H9 (cell line): ENCODE data around the gene NPIPA3. TPM values are rescaled to one million over a fixed set of nuclear protein-coding genes. Genes with fewer than 3 reads are reported as not detected.
"Not testable (repeated sequence)": the region's sequence is repeated elsewhere in the genome, so short reads cannot be mapped to it uniquely, and the experiment has no call there.

Source experiments
- DNase-seq: peaks from one replicate; pipeline ENCODE4 v3.0.0-alpha.2; 2017
- H2AFZ ChIP-seq: one replicate; pipeline ENCODE4 v1.6.1; 2013; ENCODE audit warnings: mild to moderate bottlenecking, low read length, control low read depth, moderate library complexity
- H2AK5ac ChIP-seq: 2 replicates; pipeline ENCODE4 v1.6.1; 2013; ENCODE audit warnings: low read length, control low read depth, mixed read lengths; ENCODE audit not compliant: insufficient read length
- H2BK120ac ChIP-seq: one replicate; pipeline ENCODE4 v1.6.1; 2013; ENCODE audit warnings: low read depth, mild to moderate bottlenecking, low read length, control low read depth, inconsistent platforms; ENCODE audit not compliant: poor library complexity, severe bottlenecking
- H2BK12ac ChIP-seq: 2 replicates; pipeline ENCODE4 v1.6.1; 2013; ENCODE audit warnings: low read length, control low read depth, mixed read lengths, low read depth; ENCODE audit not compliant: insufficient read length
- H2BK15ac ChIP-seq: 2 replicates; pipeline ENCODE4 v1.6.1; 2013; ENCODE audit warnings: low read depth, low read length, control low read depth
- H2BK20ac ChIP-seq: one replicate; pipeline ENCODE4 v1.6.1; 2013; ENCODE audit warnings: low read depth, mild to moderate bottlenecking, low read length, control low read depth, inconsistent platforms; ENCODE audit not compliant: poor library complexity, severe bottlenecking
- H2BK5ac ChIP-seq: 2 replicates; pipeline ENCODE4 v1.6.1; 2013; ENCODE audit warnings: low read length, control low read depth, mixed read lengths; ENCODE audit not compliant: insufficient read length
- H3K14ac ChIP-seq: 2 replicates; pipeline ENCODE4 v1.6.1; 2013; ENCODE audit warnings: low read length, control low read depth; ENCODE audit not compliant: insufficient read depth
- H3K18ac ChIP-seq: 2 replicates; pipeline ENCODE4 v1.6.1; 2013; ENCODE audit warnings: low read depth, mild to moderate bottlenecking, mixed read lengths, low read length, control low read depth; ENCODE audit not compliant: insufficient read length
- H3K23ac ChIP-seq: 2 replicates; pipeline ENCODE4 v1.6.1; 2013; ENCODE audit warnings: low read length, control low read depth, mixed read lengths, low read depth; ENCODE audit not compliant: insufficient read length
- H3K23me2 ChIP-seq: 2 replicates; pipeline ENCODE4 v1.6.1; 2013; ENCODE audit warnings: low read depth, mild to moderate bottlenecking, mixed read lengths, low read length, control low read depth; ENCODE audit not compliant: insufficient read length, poor library complexity, severe bottlenecking
- H3K27ac ChIP-seq: 2 replicates; pipeline ENCODE4 v1.5.1; 2013; ENCODE audit warnings: low read length, control low read depth, mixed read lengths, low read depth; ENCODE audit not compliant: insufficient read length
- H3K27me3 ChIP-seq: 2 replicates; pipeline ENCODE4 v1.6.1; 2013; ENCODE audit warnings: low read length, control low read depth, inconsistent platforms; ENCODE audit not compliant: insufficient read depth
- H3K4ac ChIP-seq: 2 replicates; pipeline ENCODE4 v1.6.1; 2013; ENCODE audit warnings: low read depth, mild to moderate bottlenecking, control low read depth, inconsistent platforms, low read length, moderate library complexity
- H3K4me1 ChIP-seq: 2 replicates; pipeline ENCODE4 v1.6.1; 2013; ENCODE audit warnings: low read length, control low read depth, inconsistent platforms; ENCODE audit not compliant: insufficient read depth
- H3K4me2 ChIP-seq: 2 replicates; pipeline ENCODE4 v1.6.1; 2013; ENCODE audit warnings: low read length, control low read depth, mixed read lengths; ENCODE audit not compliant: insufficient read length, insufficient read depth
- H3K56ac ChIP-seq: 2 replicates; pipeline ENCODE4 v1.6.1; 2013; ENCODE audit warnings: low read depth, mild to moderate bottlenecking, mixed read lengths, low read length, control low read depth; ENCODE audit not compliant: insufficient read length
- H3K79me1 ChIP-seq: 2 replicates; pipeline ENCODE4 v1.6.1; 2013; ENCODE audit warnings: low read depth, mild to moderate bottlenecking, moderate library complexity, low read length, control low read depth, inconsistent platforms; ENCODE audit not compliant: insufficient read depth, poor library complexity, severe bottlenecking
- H3K79me2 ChIP-seq: 2 replicates; pipeline ENCODE4 v1.6.1; 2013; ENCODE audit warnings: low read length, control low read depth, inconsistent platforms; ENCODE audit not compliant: insufficient read depth
- H3K9ac ChIP-seq: 2 replicates; pipeline ENCODE4 v1.6.1; 2013; ENCODE audit warnings: low read length, control low read depth, mixed read lengths; ENCODE audit not compliant: insufficient read length; ENCODE audit errors: extremely low read depth
- H3K9me3 ChIP-seq: one replicate; pipeline ENCODE4 v1.6.1; 2013; ENCODE audit warnings: low read depth, low read length, inconsistent platforms; ENCODE audit not compliant: control insufficient read depth
- H3T11ph ChIP-seq: one replicate; pipeline ENCODE4 v1.6.1; 2013; ENCODE audit warnings: mild to moderate bottlenecking, low read length, control low read depth, inconsistent platforms
- H4K20me1 ChIP-seq: one replicate; pipeline ENCODE4 v1.6.1; 2013; ENCODE audit not compliant: control insufficient read depth, insufficient read length, insufficient read depth
- H4K5ac ChIP-seq: 2 replicates; pipeline ENCODE4 v1.6.1; 2013; ENCODE audit warnings: low read depth, mild to moderate bottlenecking, mixed read lengths, low read length, control low read depth; ENCODE audit not compliant: insufficient read length
- H4K8ac ChIP-seq: replicated peaks from 2 replicates; pipeline ENCODE4 v1.6.1; 2013; ENCODE audit warnings: low read length, control low read depth, mixed read lengths, low read depth; ENCODE audit not compliant: insufficient read length
- H4K91ac ChIP-seq: 2 replicates; pipeline ENCODE4 v1.6.1; 2013; ENCODE audit warnings: low read depth, mild to moderate bottlenecking, moderate library complexity, mixed read lengths, low read length, control low read depth; ENCODE audit not compliant: insufficient read length
- H3K27ac Mint-ChIP-seq, 3 experiments: 2 replicates in 2 of 3; 3 replicates in 1 of 3; pipeline ENCODE4 v1.8.0; 2020 to 2021; ENCODE audit warnings: mixed read lengths in 3 of 3, mild to moderate bottlenecking in 1 of 3, moderate library complexity in 1 of 3
- H3K27me3 Mint-ChIP-seq: 2 replicates; pipeline ENCODE4 v1.8.0; 2021; ENCODE audit warnings: low read depth, mild to moderate bottlenecking, moderate library complexity, mixed read lengths
- H3K36me3 Mint-ChIP-seq, 3 experiments: 2 replicates in 2 of 3; 3 replicates in 1 of 3; pipeline ENCODE4 v1.8.0; 2020 to 2021; ENCODE audit warnings: low read depth in 3 of 3, mixed read lengths in 3 of 3; ENCODE audit not compliant: insufficient read depth in 1 of 3
- H3K4me1 Mint-ChIP-seq, 2 experiments: 2 replicates each; pipeline ENCODE4 v1.8.0; 2020; ENCODE audit warnings: mixed read lengths in 2 of 2
- H3K4me3 Mint-ChIP-seq, 2 experiments: 2 replicates in 1 of 2; 3 replicates in 1 of 2; pipeline ENCODE4 v1.8.0; 2020 to 2021; ENCODE audit warnings: mild to moderate bottlenecking in 2 of 2, mixed read lengths in 2 of 2, moderate library complexity in 1 of 2
- H3K9me3 Mint-ChIP-seq, 2 experiments: 2 replicates in 1 of 2; 3 replicates in 1 of 2; pipeline ENCODE4 v1.8.0; 2020; ENCODE audit warnings: mild to moderate bottlenecking in 2 of 2, mixed read lengths in 2 of 2, moderate library complexity in 1 of 2
- WGBS: extraction: QIAGEN DNeasy Blood & Tissue Kit; methylation state at CpG from one replicate; pipeline ENCODE4 v1.1.7; 2013; ENCODE audit warnings: missing lambda C conversion rate, low lambda C conversion rate, mixed read lengths; ENCODE audit not compliant: insufficient read length; ENCODE audit errors: extremely low coverage; 5-methylcytosine and 5-hydroxymethylcytosine counted together
- total RNA-seq: library from RNA; stranded (reverse); gene quantifications from 2 replicates; pipeline ENCODE4 v1.2.1, GENCODE V29; 2021

Gene NPIPA3
- total RNA-seq, 1 experiment from 2014 or later = 1.3 TPM

- not testable (repeated sequence) for H3K56ac ChIP-seq, H3K79me1 ChIP-seq, H3K27me3 Mint-ChIP-seq, H3K79me2 ChIP-seq, H2BK20ac ChIP-seq, H3K4me2 ChIP-seq, H4K8ac ChIP-seq, H3T11ph ChIP-seq, H3K14ac ChIP-seq, H3K9me3 ChIP-seq, H3K23me2 ChIP-seq, DNase-seq, H4K20me1 ChIP-seq, H2BK15ac ChIP-seq, H2BK12ac ChIP-seq, H3K4me1 ChIP-seq, H4K5ac ChIP-seq, H4K91ac ChIP-seq, H3K9ac ChIP-seq, H3K4ac ChIP-seq, H3K4me1 Mint-ChIP-seq, H3K27me3 ChIP-seq, H3K18ac ChIP-seq, H3K27ac Mint-ChIP-seq, H2BK5ac ChIP-seq, H2BK120ac ChIP-seq, H3K23ac ChIP-seq, H3K4me3 Mint-ChIP-seq, H3K9me3 Mint-ChIP-seq, H2AFZ ChIP-seq, H3K27ac ChIP-seq, H2AK5ac ChIP-seq, H3K36me3 Mint-ChIP-seq
- no CpG with 5 or more reads among the region's 28 CpGs for WGBS
Observed at GRCh38 chr16:14694129-14694528, 9.1 kb upstream of the NPIPA3 start, which contains the start of gene PLA2G10. TSS of gene PLA2G10 (minus strand) at chr16:14694308. CDS start at chr16:14694229, 79 bp downstream.

DNA sequence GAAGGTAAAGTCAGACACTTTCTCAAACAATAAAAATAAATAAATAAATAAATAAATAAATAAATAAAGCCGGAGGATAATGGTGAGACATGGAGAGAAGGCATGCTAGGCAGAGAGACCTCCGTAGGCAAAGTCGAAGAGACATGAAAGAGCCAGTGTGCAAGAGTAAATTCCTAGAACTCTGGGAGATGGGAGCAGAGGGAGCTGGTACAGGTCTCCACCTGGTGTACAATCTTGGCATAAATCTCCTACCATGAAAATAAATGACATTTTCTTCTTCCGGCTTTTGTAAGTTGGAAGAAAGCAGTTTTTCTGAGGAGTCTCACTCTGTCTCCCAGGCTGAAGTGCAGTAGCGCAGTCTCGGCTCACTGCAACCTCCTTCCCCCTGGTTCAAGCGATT is 1.4 kb upstream of the NPIPA3 start:
- not testable (repeated sequence) for H3K27ac Mint-ChIP-seq, H3K56ac ChIP-seq, H3K4me3 Mint-ChIP-seq, H3K4ac ChIP-seq, H3K36me3 Mint-ChIP-seq, H4K91ac ChIP-seq, H3K4me2 ChIP-seq, H3K4me1 ChIP-seq, H2BK20ac ChIP-seq, H2BK15ac ChIP-seq, H3K18ac ChIP-seq, H2BK5ac ChIP-seq, H2BK12ac ChIP-seq, H3T11ph ChIP-seq, H3K79me1 ChIP-seq, H3K14ac ChIP-seq, H3K9me3 ChIP-seq, H3K23ac ChIP-seq, H3K27me3 ChIP-seq, H2BK120ac ChIP-seq, H3K9ac ChIP-seq, H4K8ac ChIP-seq, H3K9me3 Mint-ChIP-seq, H3K79me2 ChIP-seq, H3K27ac ChIP-seq, H3K27me3 Mint-ChIP-seq, H3K4me1 Mint-ChIP-seq, H4K20me1 ChIP-seq, DNase-seq, H4K5ac ChIP-seq, H3K23me2 ChIP-seq, H2AFZ ChIP-seq, H2AK5ac ChIP-seq
- WGBS = no CpG with 5 or more reads among the region's 7 CpGs
